Stimulated activated CD8-positive, alpha-beta memory T cell treated with anti-CD3 and anti-CD28 coated beads, Interleukin-12 subunit alpha, Interleukin-12 subunit beta, amount 100 ng/mL, for 1 hour (primary cell): ENCODE measurements around the gene CMIP.

Source experiments
- DNase-seq: peaks from one replicate; pipeline ENCODE4 v3.0.0-alpha.2; 2020; ENCODE audit warnings: low read depth

Gene CMIP

DNA sequence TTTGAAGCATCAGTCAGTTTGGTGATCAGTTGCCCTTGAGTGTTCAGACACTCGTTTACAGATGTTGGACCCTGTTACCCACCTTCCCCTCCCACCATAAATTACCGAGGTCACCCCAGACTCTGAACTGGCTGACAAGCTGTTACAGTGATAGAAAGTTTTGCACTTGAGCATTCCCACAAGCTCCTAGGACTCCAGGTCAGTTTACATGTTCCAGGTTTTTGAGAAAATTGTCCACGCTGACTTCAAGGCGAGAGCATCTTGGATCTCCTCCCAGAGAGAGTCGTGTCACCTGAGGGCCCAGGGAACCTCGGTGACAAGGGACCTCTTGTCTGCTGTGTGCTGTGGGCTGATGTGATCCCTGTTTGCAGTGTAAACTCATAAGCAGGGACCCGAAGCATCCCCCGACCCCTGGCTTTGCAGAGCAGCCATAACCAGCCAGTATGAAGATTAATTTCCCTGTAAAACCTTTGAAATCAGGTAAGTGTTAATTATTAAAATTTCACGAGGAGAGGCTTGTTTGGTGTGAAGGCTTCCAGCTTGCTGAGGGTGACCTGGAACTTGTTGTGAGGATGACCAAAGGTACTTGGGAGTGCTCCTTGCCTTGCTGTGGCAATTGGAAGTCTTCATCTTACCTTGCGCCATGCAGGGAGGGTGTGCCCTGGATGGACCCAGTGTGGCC lies 91.2 kb downstream of the CMIP start:
- no peak for DNase-seq

DNA sequence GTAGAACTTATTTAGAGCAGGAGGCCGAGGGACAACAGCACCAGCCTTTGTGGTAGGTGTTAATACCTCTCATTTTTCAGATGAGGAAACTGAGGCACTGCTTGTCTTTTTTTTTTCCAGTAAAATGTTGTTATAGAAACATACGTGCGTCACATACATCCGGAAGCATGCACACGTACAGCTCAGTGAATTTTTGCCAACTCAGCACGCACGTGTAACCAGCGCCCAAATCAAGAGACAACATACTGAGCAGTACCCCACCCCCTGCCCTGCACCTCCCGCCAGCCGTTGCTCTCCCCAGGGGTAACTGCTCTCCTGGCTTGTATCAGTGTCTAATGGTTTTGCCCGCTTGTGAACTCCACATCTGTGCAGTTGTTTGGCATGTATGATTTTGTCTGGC lies 92.0 kb downstream of the CMIP start:
- DNase-seq: no peak

DNA sequence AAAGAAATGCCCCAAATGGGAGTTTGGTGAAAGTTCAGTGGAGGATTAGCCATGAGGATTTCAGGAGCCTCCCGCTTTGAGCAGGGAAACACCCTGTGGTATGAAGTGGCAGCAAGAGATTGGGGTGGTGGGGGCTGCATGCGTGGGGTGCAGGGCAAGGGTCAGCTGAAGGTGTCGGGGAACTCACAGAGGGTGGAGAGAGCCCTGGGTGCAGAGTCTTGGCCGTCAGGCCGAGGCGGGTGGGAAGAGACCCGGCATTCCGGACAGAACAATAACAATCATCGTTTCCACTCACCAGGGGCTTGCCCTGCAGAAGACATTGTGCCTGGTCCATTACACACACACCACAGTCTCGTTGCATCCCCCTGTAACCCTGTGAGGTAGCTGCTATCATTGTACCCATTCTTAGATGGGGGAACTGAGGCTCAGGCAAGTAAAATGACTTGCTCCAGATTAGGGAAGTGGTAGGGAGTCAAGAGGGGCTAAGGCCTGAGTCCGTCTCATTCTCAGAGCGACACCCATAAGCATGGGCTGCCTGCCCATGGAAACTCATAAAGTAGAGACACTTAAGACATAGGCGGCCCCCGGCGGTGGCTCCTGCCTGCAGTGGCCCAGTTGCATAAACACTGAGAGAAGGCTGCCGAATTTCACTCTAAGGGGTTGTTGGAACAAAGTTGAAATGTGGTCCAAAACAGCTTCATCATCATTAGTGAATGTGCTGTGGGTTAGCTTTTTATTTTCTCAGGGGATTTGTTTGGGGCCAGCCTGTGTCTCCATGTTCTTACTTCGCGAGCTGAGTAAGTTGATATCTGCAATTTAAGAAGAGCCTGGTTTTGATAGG lies 93.3 kb downstream of the CMIP start:
- DNase-seq: no peak

- DNase-seq: no peak
These were observed 94.6 kb downstream of the CMIP start for GRCh38 chr16:81539009-81539758.

GRCh38 chr16:81539759-81540472 lies 95.3 kb downstream of the CMIP start:
- no peak for DNase-seq

DNA sequence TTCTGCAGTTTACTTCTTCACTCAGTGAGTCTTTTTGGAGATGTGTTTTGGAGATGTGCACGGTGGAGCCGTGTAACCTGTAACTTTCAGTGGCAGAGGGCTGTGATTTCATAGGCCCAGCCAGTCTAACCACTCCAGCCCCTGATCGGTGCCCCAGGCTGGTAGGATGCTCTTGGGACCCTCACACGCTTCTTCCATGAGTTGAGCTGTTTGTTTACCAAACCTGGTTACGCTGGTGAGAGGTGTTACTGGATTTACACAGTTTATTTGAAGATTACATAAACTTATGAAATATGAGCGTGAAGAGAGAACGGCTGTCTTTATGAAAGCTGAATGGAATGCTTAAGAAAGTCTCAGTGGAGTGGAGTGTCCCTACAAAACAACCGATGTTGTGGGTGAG lies 96.7 kb downstream of the CMIP start:
- DNase-seq: no peak

DNA sequence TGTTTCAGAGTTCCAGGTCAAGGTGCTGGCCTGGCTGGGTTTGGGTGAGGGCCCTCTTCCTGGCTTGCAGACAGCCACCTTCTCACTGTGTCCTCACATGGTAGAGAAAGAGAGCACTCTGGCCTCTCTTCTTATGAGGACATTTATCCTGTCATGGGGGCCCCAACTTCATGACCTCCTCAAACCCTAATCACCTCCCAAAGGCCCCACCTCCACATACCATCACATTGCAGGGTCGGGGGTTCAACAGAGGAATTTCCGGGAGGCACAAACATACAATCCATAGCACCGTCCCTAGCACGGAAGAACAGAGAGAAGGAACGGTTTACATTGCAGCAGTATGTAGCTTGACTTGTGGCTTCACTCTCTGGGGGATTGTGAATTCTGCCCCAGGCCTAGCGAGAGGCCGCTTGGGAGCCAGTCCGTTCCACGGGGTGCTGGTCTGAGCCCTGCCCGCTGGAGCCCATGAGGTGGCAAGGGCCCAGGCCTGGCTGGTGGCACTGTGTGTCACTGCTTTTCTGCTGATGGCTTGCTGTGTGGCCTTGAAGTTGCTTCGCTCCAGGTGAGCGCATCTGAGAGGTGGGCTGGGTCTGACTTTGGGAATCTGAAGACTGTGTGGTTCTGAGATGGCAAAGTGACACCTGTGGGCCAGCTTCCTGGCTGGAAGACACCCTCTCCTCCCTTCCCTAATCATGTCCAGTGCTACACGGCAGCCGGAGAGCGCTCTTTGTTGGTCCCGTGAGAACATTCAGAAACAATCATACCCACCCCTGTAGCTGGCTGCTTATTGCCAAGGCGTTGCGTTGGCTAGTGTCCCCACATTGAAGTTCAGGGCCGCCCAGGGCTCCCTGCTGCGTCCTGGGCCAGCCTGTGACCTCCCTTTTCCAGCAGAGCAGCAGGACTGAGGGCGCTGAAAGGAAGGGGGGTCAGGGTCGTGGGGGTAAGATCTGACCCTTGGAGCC lies 98.3 kb downstream of the CMIP start:
- DNase-seq: no peak

- no peak for DNase-seq
These were observed 99.0 kb downstream of the CMIP start for GRCh38 chr16:81543571-81543970.

DNA sequence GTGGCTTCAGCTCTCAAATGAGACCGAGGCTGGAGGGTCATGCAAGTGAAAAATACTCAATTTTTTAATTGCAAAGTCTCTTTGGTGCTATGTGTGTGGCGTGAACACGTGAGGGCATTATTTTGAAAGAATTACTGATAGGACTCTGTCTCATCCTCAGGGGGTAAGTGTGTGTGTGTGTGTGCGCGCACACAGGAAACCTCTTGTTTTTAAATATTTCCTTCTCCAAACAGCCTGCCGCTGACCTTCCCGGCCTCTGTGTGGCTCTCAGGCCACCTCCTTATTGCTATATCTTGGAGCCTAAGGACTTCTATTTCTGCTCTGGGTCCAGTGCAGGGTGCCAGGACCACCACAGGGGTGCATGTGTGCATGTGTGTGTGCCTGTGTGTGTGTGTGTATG lies 99.7 kb downstream of the CMIP start:
- DNase-seq: no peak

GRCh38 chr16:81544700-81545271 lies 100.2 kb downstream of the CMIP start:
- DNase-seq: no peak

DNA sequence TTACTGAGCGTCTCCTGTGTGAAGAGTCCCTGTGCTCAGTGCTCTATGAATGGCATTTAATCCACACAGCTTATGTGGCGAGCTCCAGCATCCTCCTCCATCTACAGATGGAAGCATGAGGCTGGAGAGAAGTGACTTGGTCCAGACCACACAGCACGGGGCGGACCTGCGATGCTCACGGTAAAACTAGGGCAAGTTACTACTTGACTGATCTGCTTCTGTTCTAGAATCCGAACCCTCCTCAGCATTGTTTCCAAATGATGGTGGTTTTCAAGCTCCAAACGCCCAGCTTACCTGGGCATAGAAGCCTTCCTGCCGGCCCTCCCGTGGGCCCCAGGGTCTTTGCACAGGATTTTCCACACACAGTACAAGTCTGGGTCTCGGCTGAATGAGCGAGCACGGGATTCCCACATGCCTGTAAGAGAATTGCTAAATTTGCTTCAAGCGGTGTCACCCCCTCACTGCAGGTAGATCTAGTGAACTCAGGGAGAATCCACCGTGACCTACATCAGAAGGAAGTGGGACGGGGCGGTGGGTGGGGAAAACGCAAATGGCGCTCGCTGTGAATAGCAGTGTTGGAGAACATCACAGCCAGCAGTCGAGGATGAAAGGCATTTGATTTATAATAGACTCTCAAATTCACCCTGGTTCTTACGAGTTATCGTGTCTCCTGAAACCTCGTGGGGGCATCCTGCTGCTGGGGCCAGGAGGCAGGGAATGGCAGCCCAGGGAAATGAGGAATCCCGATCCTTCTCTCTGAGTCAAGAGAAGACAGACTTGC lies 101.1 kb downstream of the CMIP start:
- no peak for DNase-seq

DNA sequence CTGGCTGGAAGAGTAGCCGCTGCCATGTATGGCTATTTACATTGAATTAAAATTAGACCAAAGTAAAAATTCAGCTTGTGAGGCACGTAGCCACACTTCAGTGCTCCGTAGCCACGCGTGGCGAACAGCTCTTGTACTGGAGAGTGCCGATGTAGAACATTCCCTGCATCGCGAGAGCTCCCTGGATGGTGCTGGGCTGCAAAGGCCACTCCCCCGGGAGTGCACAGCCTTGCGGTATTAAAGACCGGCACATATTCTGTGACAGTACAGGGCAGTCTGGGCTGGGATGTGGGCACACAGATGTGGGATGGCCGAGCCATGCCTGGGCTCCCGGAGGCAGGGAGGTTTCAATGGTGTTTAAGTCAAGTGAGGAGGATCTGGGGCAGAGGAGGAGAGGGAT lies 102.2 kb downstream of the CMIP start:
- no peak for DNase-seq

DNA sequence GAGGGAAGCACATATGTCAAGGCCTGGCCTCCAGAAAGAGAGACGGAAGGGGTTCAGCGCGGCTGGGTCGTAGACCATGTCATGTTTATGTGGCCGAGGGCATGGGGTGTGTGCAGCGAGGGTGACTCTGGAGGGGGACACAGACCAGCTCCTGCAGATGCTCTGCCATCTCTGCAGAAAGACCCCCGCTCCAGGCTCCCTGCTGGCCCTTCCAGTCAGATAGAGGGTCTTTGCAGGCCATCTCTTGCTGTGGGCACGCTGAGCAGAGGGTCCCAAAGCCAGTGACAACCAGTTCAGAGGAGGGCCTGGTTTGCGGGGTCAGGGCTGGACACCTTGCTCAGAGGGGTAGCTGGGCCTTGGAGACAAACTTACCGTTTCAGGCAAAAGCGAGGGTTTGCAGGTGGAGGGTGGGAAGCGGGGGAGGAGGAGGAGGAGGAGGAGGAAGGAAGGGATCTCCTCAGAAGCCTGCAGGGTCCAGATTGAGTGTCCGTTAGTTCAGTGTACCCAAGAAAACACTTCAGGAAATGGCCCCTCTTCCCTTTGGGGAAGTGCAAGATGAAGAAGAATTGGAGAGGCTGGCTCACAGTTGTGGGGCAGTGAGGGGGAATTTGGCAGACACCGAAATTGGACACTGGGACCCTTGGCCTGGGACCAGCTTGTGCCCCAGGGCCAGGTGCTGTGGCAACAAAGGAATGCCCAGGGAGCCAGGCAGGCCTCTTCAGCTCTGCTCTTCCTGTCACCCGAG lies 102.8 kb downstream of the CMIP start:
- DNase-seq: no peak

DNA sequence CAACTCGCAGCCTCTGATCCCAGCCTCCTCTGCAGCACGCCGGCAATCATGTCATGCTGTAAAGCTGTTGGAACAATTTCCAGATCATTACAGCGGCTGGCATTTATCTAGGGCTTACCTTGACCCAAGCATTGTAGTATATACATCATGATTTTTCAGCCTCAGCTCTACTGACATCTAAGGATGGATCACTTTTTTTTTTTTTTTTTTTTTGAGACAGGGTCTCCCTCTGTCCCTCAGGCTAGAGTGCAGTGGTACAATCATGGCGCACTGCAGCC lies 103.3 kb downstream of the CMIP start:
- DNase-seq: no peak

DNA sequence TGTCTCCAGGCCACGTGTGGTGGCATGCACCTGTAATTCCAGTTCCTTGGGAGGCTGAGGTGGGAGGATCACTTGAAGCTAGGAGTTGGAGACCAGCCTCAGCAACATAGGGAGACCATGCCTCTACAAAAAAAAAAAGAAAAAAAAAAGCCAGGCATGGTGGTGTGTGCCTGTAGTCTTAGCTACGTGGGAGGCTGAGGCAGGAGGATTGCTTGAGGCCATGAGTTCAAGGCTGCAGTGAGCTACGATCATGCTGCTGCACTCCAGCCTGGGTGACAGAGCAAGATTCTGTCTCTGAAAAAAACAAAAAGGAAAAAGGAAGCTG lies 103.9 kb downstream of the CMIP start:
- no peak for DNase-seq

DNA sequence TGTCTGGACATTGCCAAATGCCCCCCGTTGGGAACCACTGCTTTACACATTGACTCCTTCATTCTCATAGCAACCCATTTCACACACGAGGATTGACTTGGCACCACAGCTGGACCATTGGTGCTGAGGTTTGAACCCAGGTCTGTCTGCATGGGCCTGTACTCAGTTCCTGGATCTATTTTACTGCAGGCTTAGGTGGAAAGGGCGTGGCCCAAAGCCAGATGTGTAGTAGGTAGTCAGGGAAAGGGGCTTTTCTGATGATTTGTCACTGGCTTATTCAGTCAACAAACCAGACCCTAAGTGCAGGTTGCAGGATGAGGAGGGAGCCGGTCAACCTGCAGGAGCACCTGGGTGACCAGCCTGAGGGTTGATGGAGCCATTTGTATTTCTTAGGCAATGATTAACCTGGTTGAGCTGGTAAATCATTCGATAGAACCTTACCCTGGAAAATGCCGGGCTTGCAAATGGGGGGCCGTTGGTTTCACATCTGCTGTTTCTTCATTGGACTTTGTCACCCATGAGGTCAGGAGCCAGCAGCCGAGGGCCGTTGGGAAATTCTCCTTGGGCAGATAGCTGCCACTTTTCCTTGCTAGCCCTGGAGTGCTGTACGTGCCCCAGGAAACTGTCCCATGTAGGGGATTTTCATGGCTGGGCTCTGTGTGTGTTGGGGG lies 104.4 kb downstream of the CMIP start:
- no peak for DNase-seq

- no peak for DNase-seq
These were observed 105.2 kb downstream of the CMIP start for GRCh38 chr16:81549547-81550431.

DNA sequence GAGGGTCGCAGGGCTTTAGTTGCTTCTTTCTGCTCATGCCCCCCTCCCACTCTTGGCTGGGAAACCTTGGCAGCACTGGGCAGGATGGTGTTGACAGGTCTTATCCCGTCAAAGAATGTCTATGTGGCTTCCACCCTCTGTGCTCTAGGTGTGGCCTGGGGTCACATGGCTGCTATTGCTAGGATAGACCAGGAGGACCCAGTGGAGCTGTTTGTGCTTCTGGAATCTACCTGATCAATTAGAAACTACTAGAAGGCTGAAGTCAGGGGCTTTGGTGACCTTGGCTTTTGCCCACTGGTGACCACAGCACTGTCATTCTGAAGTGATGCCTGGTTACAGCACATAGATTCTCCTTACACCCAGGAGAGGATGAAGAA lies 105.8 kb downstream of the CMIP start:
- no peak for DNase-seq
